C4-2B (cell line): ENCODE data around the gene GALNTL6.

Source experiments
- ZFX ChIP-seq: fragments of 450-650 bp; IDR thresholded peaks from 2 replicates; pipeline ENCODE4 v1.6.1; 2017
- TF ChIP-seq, protein P1 (sequence below): fragments of 450-650 bp; conservative IDR thresholded peaks from 2 replicates; pipeline ENCODE4 v1.5.1; 2017; ENCODE audit warnings: mild to moderate bottlenecking

DNA sequence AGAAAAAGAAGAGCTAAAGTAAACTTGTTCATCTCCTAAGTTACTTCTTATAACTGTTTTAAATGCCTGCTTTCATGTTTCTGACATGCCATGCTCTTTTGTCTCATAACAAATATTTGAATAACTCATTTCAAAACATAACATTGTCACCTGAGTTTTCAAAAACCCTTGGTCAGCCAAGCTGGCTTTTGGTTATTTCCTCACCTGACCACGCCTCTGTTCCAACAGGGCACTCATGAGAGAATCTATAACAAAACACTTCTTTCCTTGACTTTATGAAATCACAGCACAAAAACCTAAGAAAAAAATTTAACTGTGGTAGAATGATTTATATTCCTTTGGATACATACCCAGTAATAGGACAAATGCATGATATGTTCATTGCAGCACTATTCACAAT, 1182.5 kb downstream of the GALNTL6 start:
- TF ChIP-seq, protein P1, sequence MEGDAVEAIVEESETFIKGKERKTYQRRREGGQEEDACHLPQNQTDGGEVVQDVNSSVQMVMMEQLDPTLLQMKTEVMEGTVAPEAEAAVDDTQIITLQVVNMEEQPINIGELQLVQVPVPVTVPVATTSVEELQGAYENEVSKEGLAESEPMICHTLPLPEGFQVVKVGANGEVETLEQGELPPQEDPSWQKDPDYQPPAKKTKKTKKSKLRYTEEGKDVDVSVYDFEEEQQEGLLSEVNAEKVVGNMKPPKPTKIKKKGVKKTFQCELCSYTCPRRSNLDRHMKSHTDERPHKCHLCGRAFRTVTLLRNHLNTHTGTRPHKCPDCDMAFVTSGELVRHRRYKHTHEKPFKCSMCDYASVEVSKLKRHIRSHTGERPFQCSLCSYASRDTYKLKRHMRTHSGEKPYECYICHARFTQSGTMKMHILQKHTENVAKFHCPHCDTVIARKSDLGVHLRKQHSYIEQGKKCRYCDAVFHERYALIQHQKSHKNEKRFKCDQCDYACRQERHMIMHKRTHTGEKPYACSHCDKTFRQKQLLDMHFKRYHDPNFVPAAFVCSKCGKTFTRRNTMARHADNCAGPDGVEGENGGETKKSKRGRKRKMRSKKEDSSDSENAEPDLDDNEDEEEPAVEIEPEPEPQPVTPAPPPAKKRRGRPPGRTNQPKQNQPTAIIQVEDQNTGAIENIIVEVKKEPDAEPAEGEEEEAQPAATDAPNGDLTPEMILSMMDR = no peak
- TF ChIP-seq ZFX = no peak
